WTC11 (cell line): ENCODE data around the gene CHD3. TPM values are rescaled to one million over a fixed set of nuclear protein-coding genes. Genes with fewer than 3 reads are reported as not detected.

Source experiments
- ATAC-seq: fragments of 200-7000 bp; cut with Tn5 transposase; 2 replicates; pipeline ENCODE4 v1.10.0; 2021; ENCODE audit warnings: mild to moderate bottlenecking, moderate library complexity
- CTCF ChIA-PET: fragments of 300-600 bp; sonication (Branson Sonifier 250); formaldehyde crosslinking; loops from one replicate; lab custom pipeline; 2021; ENCODE audit warnings: antibody characterized with exemption; lab: Charles Lee
- POLR2A ChIA-PET: fragments of 350-600 bp; sonication (Branson Sonifier 250); formaldehyde crosslinking; loops from one replicate; lab custom pipeline; 2021; ENCODE audit warnings: antibody characterized with exemption; lab: Charles Lee
- DNase-seq: peaks from one replicate; pipeline ENCODE4 v3.0.0; 2021; ENCODE audit warnings: low spot score
- H3K27ac Mint-ChIP-seq: 2 replicates; pipeline ENCODE4 v1.8.0; 2021; ENCODE audit warnings: mixed read lengths
- H3K27me3 Mint-ChIP-seq: 2 replicates; pipeline ENCODE4 v1.8.0; 2021; ENCODE audit warnings: low read depth, mild to moderate bottlenecking, moderate library complexity, mixed read lengths
- H3K36me3 Mint-ChIP-seq: 2 replicates; pipeline ENCODE4 v1.8.0; 2021; ENCODE audit warnings: mixed read lengths
- H3K4me1 Mint-ChIP-seq: 2 replicates; pipeline ENCODE4 v1.8.0; 2022; ENCODE audit warnings: mixed read lengths
- H3K4me3 Mint-ChIP-seq: 2 replicates; pipeline ENCODE4 v1.8.0; 2021; ENCODE audit warnings: mild to moderate bottlenecking, moderate library complexity, mixed read lengths
- H3K9me3 Mint-ChIP-seq: 2 replicates; pipeline ENCODE4 v1.8.0; 2021; ENCODE audit warnings: mixed read lengths
- CBFB ChIP-seq: sonication (generic); formaldehyde crosslinking; IDR thresholded peaks from 2 replicates; pipeline ENCODE4 v1.8.1; 2022; ENCODE audit warnings: mild to moderate bottlenecking, low read depth, missing genetic modification reagents
- CREM ChIP-seq: sonication (generic); formaldehyde crosslinking; IDR thresholded peaks from 2 replicates; pipeline ENCODE4 v1.8.1; 2022; ENCODE audit warnings: mild to moderate bottlenecking, missing genetic modification reagents, moderate library complexity
- ELF4 ChIP-seq: sonication (generic); formaldehyde crosslinking; IDR thresholded peaks from 2 replicates; pipeline ENCODE4 v1.8.1; 2022; ENCODE audit warnings: low read depth, mild to moderate bottlenecking, moderate library complexity, missing genetic modification reagents
- ETV6 ChIP-seq: sonication (generic); formaldehyde crosslinking; IDR thresholded peaks from 2 replicates; pipeline ENCODE4 v1.8.1; 2022; ENCODE audit warnings: mild to moderate bottlenecking, missing genetic modification reagents
- FOXK1 ChIP-seq: sonication (generic); formaldehyde crosslinking; IDR thresholded peaks from 2 replicates; pipeline ENCODE4 v1.8.0; 2022; ENCODE audit warnings: mild to moderate bottlenecking, moderate library complexity, missing genetic modification reagents
- FOXP1 ChIP-seq: sonication (generic); formaldehyde crosslinking; IDR thresholded peaks from 2 replicates; pipeline ENCODE4 v1.8.0; 2022; ENCODE audit warnings: missing genetic modification reagents, mild to moderate bottlenecking, moderate library complexity, borderline replicate concordance
- KAT7 ChIP-seq: sonication (generic); formaldehyde crosslinking; IDR thresholded peaks from 2 replicates; pipeline ENCODE4 v1.8.1; 2023; ENCODE audit warnings: missing genetic modification reagents, mild to moderate bottlenecking, borderline replicate concordance
- NFATC4 ChIP-seq: fragments of 250-450 bp; sonication (Bioruptor Pico); IDR thresholded peaks from 2 replicates; pipeline ENCODE4 v1.9.0; 2021; ENCODE audit warnings: mild to moderate bottlenecking
- NFE2L1 ChIP-seq: sonication (generic); formaldehyde crosslinking; IDR thresholded peaks from 2 replicates; pipeline ENCODE4 v1.8.1; 2023; ENCODE audit warnings: missing genetic modification reagents
- RORB ChIP-seq: fragments of 250-450 bp; sonication (Bioruptor Pico); IDR thresholded peaks from 2 replicates; pipeline ENCODE4 v1.9.0; 2021; ENCODE audit warnings: mild to moderate bottlenecking
- TCF7 ChIP-seq: sonication (generic); formaldehyde crosslinking; IDR thresholded peaks from 2 replicates; pipeline ENCODE4 v1.8.0; 2022; ENCODE audit warnings: mild to moderate bottlenecking, low read depth, missing genetic modification reagents, moderate library complexity
- ZBTB21 ChIP-seq: sonication (generic); formaldehyde crosslinking; IDR thresholded peaks from 2 replicates; pipeline ENCODE4 v1.8.1; 2023; ENCODE audit warnings: mild to moderate bottlenecking, missing genetic modification reagents, borderline replicate concordance
- total RNA-seq: library from RNA; stranded (reverse); gene quantifications from 3 replicates; pipeline ENCODE4 v1.2.3, GENCODE V29; 2021
- TF ChIP-seq, protein P1 (sequence below): fragments of 250-450 bp; sonication (Bioruptor Pico); IDR thresholded peaks from 2 replicates; pipeline ENCODE4 v1.8.0; 2021; ENCODE audit warnings: mild to moderate bottlenecking
- TF ChIP-seq, protein P2 (sequence below): fragments of 250-450 bp; sonication (Bioruptor Pico); IDR thresholded peaks from 2 replicates; pipeline ENCODE4 v1.9.0; 2021; ENCODE audit warnings: mild to moderate bottlenecking
- TF ChIP-seq, protein P3 (sequence below): sonication (generic); formaldehyde crosslinking; IDR thresholded peaks from 2 replicates; pipeline ENCODE4 v1.8.1; 2022; ENCODE audit warnings: mild to moderate bottlenecking, moderate library complexity, missing genetic modification reagents
- TF ChIP-seq, protein P4 (sequence below): sonication (generic); formaldehyde crosslinking; IDR thresholded peaks from 2 replicates; pipeline ENCODE4 v1.8.1; 2022; ENCODE audit warnings: missing genetic modification reagents, borderline replicate concordance
- TF ChIP-seq, protein P5 (sequence below): sonication (generic); formaldehyde crosslinking; conservative IDR thresholded peaks from 2 replicates; pipeline ENCODE4 v1.8.1; 2023; ENCODE audit warnings: mild to moderate bottlenecking, low read depth, missing genetic modification reagents, moderate library complexity
- TF ChIP-seq, protein P6 (sequence below): sonication (generic); formaldehyde crosslinking; IDR thresholded peaks from 2 replicates; pipeline ENCODE4 v1.8.0; 2023; ENCODE audit warnings: missing genetic modification reagents
- TF ChIP-seq, protein P7 (sequence below): sonication (generic); formaldehyde crosslinking; IDR thresholded peaks from 2 replicates; pipeline ENCODE4 v1.8.0; 2022; ENCODE audit warnings: mild to moderate bottlenecking, missing genetic modification reagents
- TF ChIP-seq, protein P8 (sequence below): sonication (generic); formaldehyde crosslinking; IDR thresholded peaks from 2 replicates; pipeline ENCODE4 v1.8.0; 2022; ENCODE audit warnings: mild to moderate bottlenecking, missing genetic modification reagents

The CHD3 gene
- total RNA-seq, 1 experiment from 2014 or later, result 39.5 TPM

DNA sequence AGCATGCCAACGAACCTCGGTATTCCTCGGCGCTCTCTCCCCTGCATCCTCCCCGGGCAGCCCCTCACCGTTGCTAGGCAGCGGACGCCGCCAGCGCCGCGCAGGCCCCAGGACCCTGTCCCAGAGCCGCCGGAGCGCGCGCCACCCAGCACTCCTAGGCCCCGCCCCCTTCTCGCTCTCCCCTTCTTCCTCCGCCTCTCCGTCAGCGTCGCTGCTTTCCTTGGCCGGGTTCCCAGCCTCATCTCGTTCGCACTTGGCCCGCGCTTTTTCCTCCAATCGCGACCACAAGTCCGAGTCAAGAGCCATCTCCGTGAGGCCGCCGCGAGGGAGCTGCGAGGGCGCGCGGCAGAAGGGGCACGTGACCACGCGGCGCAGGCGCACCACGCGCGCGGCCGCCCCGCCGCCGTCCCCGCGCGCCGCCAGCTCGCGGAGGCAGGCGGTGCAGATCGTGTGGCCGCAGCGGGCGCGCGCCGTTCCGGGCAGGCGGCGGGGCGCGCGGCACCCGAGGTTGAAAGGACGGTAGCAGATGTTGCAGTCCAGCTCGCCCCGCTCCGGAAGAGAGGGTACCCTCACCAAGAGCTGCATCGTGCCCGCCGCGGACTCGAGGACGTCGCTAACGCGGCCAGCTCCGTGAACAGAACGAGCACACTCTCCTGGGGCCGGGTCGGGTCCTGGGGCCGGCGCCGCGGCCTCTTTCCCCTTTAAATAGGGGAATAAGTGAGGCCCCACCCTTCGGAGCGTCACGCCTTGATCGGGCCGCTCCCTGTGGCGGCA is 27.2 kb downstream of the CHD3 start, which contains the start of gene RNF227 (continued):
- TF ChIP-seq, protein P1, sequence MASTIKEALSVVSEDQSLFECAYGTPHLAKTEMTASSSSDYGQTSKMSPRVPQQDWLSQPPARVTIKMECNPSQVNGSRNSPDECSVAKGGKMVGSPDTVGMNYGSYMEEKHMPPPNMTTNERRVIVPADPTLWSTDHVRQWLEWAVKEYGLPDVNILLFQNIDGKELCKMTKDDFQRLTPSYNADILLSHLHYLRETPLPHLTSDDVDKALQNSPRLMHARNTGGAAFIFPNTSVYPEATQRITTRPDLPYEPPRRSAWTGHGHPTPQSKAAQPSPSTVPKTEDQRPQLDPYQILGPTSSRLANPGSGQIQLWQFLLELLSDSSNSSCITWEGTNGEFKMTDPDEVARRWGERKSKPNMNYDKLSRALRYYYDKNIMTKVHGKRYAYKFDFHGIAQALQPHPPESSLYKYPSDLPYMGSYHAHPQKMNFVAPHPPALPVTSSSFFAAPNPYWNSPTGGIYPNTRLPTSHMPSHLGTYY (CRISPR knock-in tag), result no peak
- peak; percentile 99 for TF ChIP-seq FOXP1 (CRISPR knock-in tag)
- TF ChIP-seq, protein P2, sequence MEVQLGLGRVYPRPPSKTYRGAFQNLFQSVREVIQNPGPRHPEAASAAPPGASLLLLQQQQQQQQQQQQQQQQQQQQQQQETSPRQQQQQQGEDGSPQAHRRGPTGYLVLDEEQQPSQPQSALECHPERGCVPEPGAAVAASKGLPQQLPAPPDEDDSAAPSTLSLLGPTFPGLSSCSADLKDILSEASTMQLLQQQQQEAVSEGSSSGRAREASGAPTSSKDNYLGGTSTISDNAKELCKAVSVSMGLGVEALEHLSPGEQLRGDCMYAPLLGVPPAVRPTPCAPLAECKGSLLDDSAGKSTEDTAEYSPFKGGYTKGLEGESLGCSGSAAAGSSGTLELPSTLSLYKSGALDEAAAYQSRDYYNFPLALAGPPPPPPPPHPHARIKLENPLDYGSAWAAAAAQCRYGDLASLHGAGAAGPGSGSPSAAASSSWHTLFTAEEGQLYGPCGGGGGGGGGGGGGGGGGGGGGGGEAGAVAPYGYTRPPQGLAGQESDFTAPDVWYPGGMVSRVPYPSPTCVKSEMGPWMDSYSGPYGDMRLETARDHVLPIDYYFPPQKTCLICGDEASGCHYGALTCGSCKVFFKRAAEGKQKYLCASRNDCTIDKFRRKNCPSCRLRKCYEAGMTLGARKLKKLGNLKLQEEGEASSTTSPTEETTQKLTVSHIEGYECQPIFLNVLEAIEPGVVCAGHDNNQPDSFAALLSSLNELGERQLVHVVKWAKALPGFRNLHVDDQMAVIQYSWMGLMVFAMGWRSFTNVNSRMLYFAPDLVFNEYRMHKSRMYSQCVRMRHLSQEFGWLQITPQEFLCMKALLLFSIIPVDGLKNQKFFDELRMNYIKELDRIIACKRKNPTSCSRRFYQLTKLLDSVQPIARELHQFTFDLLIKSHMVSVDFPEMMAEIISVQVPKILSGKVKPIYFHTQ (CRISPR knock-in tag), result no peak
- TF ChIP-seq, protein P3, sequence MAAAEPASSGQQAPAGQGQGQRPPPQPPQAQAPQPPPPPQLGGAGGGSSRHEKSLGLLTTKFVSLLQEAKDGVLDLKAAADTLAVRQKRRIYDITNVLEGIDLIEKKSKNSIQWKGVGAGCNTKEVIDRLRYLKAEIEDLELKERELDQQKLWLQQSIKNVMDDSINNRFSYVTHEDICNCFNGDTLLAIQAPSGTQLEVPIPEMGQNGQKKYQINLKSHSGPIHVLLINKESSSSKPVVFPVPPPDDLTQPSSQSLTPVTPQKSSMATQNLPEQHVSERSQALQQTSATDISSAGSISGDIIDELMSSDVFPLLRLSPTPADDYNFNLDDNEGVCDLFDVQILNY (CRISPR knock-in tag), result peak; percentile 69; the same call in 1 of the 2 replicates
- no peak for TF ChIP-seq NFATC4
- TF ChIP-seq FOXK1 (CRISPR knock-in tag), result peak; percentile 87
- peak; percentile 75; the same call in 1 of the 2 replicates for TF ChIP-seq CREM (CRISPR knock-in tag)

DNA sequence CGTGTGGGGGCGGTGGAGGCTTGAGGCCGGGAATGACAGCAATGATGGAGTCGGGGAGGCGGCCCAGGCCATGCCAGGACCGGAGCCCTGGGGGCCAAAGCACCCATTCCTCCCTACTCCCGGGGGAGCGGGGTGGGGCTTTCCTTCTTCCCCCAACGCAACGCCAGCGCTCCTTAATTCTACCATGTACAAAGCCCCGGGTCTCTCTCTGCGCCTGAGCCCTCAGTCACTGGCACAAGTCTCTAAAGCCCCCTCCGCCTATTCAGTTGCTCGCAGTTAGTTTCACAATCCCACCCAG is 27.7 kb downstream of the CHD3 start:
- POLR2A ChIA-PET, result no interaction called here
- no peak for DNase-seq
- Mint-ChIP-seq H3K4me3 (peak overlapping the region; percentile 62), H3K9me3 (0 out of 2 replicates have a peak, but pooled peaks cover 3% of the 10 kb centered on the region), H3K27me3 (peaks cover 75% of the 10 kb centered on the region), H3K4me1 (peaks cover 13% of the 10 kb centered on the region), H3K27ac (no peak overlapping the region), H3K36me3 (no peaks in the 10 kb centered on the region)
- CTCF ChIA-PET, result interaction anchor here (0.8 to 6.3 kb wide), 9 partner anchors 31 to 173 kb away, joined by 3 to 53 read pairs (median 5); partner anchors contain the start of gene NAA38
- ATAC-seq, result no peak
- TF ChIP-seq, protein P3 (CRISPR knock-in tag), result no peak
- TF ChIP-seq CBFB (CRISPR knock-in tag) (no peak), ZBTB21 (CRISPR knock-in tag) (0 out of 2 replicates have a peak, but pooled peaks have one; percentile 1), NFE2L1 (CRISPR knock-in tag) (no peak; the same call in 1 of the 2 replicates), ELF4 (CRISPR knock-in tag) (no peak), KAT7 (CRISPR knock-in tag) (no peak), TCF7 (CRISPR knock-in tag) (0 out of 2 replicates have a peak, but pooled peaks have one; percentile 9), RORB (CRISPR knock-in tag) (no peak), ETV6 (CRISPR knock-in tag) (no peak)
- TF ChIP-seq, protein P4, sequence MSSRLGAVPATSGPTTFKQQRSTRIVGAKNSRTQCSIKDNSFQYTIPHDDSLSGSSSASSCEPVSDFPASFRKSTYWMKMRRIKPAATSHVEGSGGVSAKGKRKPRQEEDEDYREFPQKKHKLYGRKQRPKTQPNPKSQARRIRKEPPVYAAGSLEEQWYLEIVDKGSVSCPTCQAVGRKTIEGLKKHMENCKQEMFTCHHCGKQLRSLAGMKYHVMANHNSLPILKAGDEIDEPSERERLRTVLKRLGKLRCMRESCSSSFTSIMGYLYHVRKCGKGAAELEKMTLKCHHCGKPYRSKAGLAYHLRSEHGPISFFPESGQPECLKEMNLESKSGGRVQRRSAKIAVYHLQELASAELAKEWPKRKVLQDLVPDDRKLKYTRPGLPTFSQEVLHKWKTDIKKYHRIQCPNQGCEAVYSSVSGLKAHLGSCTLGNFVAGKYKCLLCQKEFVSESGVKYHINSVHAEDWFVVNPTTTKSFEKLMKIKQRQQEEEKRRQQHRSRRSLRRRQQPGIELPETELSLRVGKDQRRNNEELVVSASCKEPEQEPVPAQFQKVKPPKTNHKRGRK (CRISPR knock-in tag), result no peak
- TF ChIP-seq, protein P5, sequence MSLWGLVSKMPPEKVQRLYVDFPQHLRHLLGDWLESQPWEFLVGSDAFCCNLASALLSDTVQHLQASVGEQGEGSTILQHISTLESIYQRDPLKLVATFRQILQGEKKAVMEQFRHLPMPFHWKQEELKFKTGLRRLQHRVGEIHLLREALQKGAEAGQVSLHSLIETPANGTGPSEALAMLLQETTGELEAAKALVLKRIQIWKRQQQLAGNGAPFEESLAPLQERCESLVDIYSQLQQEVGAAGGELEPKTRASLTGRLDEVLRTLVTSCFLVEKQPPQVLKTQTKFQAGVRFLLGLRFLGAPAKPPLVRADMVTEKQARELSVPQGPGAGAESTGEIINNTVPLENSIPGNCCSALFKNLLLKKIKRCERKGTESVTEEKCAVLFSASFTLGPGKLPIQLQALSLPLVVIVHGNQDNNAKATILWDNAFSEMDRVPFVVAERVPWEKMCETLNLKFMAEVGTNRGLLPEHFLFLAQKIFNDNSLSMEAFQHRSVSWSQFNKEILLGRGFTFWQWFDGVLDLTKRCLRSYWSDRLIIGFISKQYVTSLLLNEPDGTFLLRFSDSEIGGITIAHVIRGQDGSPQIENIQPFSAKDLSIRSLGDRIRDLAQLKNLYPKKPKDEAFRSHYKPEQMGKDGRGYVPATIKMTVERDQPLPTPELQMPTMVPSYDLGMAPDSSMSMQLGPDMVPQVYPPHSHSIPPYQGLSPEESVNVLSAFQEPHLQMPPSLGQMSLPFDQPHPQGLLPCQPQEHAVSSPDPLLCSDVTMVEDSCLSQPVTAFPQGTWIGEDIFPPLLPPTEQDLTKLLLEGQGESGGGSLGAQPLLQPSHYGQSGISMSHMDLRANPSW (CRISPR knock-in tag), result no peak
- TF ChIP-seq, protein P6, sequence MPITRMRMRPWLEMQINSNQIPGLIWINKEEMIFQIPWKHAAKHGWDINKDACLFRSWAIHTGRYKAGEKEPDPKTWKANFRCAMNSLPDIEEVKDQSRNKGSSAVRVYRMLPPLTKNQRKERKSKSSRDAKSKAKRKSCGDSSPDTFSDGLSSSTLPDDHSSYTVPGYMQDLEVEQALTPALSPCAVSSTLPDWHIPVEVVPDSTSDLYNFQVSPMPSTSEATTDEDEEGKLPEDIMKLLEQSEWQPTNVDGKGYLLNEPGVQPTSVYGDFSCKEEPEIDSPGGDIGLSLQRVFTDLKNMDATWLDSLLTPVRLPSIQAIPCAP (CRISPR knock-in tag), result no peak
- TF ChIP-seq, protein P7, sequence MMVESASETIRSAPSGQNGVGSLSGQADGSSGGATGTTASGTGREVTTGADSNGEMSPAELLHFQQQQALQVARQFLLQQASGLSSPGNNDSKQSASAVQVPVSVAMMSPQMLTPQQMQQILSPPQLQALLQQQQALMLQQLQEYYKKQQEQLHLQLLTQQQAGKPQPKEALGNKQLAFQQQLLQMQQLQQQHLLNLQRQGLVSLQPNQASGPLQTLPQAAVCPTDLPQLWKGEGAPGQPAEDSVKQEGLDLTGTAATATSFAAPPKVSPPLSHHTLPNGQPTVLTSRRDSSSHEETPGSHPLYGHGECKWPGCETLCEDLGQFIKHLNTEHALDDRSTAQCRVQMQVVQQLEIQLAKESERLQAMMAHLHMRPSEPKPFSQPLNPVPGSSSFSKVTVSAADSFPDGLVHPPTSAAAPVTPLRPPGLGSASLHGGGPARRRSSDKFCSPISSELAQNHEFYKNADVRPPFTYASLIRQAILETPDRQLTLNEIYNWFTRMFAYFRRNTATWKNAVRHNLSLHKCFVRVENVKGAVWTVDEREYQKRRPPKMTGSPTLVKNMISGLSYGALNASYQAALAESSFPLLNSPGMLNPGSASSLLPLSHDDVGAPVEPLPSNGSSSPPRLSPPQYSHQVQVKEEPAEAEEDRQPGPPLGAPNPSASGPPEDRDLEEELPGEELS (CRISPR knock-in tag), result no peak
- TF ChIP-seq, protein P8, sequence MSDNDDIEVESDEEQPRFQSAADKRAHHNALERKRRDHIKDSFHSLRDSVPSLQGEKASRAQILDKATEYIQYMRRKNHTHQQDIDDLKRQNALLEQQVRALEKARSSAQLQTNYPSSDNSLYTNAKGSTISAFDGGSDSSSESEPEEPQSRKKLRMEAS (CRISPR knock-in tag), result peak; percentile 18; the same call in 1 of the 2 replicates
